ENCODE measurements around the gene HOXB4.

Gene HOXB4

DNA sequence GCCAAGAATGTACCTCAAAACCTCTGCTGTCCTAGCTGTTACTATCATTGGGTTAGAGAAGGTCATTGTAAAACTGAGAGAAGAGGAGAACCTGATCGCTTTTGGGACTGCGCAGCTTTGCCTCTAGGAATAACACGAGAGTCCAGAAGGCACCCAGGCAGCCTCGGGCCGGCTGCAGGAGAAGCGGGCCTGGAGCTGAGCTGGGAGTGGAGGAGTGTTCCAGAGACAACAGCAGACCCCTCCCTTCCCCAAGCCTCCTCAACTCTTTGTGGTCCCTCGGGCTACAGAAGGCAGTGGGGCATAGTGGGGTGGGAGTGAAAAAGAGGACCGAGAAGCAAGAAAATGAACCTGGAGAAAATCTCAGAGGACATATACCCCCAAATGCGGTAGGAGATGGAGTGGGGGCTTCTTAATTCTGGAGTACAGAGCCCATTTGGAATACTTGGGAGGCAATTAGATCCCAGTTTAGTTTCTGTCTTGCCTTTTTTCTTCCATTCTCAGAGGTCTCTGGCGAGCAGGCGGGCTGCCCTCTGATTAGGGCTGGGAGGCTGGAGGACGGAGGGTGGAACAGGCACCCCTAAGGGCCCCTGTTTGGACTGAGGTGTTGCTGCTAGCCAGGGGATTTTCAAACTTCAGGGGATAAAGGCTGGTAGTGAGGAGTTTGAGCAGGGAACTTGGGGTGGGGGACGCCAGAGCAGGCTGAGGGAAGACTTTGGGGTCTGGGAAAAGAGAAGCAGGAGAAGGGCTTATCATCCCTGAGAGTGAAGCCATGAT is 19.9 kb downstream of the HOXB4 start:
- no peak for FAIRE-seq

DNA sequence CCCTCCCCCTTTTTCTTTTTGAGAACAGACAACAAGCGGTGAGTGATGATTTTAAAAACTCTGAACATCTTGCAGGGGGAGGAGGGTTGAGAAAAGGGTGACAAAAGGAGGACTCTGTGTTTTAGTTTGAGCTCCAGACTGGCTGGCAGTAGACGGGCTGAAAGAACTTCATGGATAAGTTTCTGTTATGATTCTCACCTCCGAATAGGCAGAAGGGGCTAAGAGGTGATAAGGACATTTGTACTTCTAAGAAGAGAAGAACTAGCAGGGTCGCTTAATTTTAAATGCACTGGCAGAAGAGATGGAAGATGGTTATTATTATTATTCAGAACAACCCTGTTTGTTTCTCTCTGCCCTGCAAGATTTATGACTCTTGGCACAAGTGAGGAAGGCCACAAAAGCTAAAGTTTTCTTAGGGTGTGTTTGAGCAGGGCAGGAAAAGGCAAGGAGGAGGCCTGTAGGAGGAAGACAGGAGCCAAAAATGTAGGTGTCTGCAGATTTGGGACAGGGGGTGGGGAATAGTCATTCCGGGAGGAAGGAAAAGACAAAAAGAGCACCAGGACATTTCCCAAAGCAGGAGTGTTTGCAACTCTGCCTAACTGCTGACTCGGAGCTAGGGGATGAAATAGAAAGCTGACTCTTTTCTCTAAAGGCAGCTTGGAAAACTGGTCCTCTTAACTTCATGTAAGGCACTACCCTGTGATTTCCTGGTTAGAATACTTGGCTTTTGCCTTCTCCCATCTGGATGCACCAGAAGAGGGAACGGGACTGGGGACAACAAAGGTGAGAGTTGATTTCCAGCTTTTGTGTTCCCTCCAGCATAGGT is 21.4 kb downstream of the HOXB4 start:
- no peak for FAIRE-seq

- FAIRE-seq, result no peak
Observed at GRCh38 chr17:48556229-48556575, 21.9 kb downstream of the HOXB4 start.

DNA sequence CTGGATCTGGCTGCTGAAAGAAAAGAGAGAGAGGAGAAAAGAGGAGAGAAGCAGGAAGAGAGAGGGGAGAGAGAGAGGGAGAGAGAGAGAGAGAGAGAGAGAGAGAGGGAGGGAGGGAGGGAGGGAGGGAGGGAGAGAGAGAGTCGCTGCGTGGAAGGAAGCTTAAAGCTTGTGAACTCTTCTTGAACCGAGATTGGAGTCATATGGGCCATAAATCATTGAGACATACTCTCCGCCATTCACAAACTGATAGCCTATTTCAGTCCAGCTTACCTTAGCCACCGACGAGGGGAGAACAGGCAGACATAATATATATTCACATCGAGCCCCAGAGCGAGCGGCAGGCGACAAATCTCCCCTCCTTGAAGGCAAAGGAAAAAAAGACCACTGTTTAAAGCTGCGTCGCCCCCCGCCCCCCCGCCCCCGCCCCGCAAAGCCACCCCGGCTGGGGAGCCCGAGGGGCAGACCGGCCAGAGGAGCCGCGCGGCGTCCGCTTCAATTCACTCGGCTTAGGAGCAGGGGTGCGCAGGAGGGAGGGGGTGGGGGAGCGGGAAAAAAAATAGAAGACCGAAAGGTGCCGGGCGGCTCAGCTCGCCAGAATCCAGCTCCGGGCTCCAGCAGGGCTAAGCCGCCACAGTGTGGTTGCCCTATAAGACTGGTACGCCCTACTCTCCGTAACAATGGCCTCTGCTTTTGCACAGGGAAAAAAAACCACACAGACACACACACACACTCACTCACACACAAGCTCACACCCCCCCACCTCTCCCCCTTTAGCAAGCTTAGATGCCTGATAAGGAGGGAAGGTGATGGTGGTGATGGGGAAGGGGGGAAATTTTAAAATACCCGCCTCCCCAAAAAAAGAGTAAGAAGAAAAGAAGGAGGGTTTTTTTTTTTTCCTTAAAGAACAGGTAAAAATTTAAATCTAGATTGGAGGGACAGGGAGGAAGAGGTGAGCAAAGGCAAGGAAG is 22.6 kb downstream of the HOXB4 start:
- no peak for FAIRE-seq

DNA sequence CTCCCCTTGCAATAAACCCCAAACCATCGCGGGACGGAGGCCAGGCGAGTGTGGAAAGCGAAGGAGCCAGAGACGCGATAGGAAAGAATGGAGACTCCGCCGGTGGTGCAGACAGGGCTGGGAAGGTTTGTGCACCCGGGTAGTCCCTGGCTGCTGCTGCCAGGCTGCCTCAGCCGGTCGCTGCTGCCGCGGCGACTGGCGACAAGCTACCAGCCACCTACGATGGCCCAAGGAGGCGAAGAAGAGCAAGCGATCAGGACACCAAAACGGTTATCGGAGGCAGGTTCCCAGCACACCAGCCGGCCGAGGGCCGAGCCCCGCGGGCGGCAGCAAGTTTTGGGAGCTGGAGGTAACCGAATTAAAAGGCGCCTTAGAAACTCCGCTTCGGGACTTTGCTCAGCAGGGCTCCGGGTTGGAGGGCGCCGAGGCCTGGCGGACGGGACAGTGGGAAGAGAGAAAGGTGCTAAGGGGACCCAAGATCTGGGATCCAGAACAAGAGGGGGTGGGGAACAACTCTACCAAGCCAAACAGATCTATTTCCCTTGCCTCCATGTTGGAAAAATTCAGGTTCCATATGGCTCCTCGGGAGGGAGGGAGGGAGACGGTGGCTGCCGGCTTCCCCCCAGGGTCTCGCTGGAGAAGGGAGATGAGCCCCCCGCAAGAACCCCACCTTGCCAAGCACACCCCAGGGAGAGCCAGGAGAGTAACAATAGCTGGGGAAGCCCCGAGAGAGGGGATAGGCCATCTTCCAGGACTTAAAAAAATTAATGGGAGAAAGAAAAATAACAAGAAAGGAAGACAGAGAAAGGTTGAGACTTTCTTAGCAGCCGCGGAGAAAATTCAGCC is 23.5 kb downstream of the HOXB4 start:
- no peak for FAIRE-seq

DNA sequence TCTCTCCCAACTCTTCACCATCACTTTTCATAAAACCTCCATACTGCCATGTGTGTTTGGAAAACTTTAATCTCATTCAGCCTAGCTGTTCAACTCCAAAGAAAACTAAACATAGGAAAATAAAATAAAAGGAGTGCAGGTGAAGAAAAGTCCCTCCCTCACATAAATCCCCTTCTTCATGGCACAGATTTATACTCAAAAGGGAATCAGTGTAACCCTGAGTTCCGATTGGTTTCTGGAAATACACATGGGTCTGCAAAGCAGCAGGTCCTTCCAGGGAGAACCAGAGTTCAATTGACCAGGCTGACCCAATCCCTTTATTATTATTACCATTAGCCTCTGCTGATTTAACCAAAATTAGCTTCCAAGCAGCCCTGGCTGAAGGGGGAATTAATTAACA is 24.3 kb downstream of the HOXB4 start:
- FAIRE-seq, result no peak

GRCh38 chr17:48553190-48553547 is 25.0 kb downstream of the HOXB4 start:
- no peak for FAIRE-seq

- FAIRE-seq, result no peak
Observed at GRCh38 chr17:48552466-48553189, 25.5 kb downstream of the HOXB4 start.

GRCh38 chr17:48551596-48552465 is 26.3 kb downstream of the HOXB4 start:
- no peak for FAIRE-seq

- FAIRE-seq, result no peak
Observed at GRCh38 chr17:48551214-48551555, 27.0 kb downstream of the HOXB4 start.

DNA sequence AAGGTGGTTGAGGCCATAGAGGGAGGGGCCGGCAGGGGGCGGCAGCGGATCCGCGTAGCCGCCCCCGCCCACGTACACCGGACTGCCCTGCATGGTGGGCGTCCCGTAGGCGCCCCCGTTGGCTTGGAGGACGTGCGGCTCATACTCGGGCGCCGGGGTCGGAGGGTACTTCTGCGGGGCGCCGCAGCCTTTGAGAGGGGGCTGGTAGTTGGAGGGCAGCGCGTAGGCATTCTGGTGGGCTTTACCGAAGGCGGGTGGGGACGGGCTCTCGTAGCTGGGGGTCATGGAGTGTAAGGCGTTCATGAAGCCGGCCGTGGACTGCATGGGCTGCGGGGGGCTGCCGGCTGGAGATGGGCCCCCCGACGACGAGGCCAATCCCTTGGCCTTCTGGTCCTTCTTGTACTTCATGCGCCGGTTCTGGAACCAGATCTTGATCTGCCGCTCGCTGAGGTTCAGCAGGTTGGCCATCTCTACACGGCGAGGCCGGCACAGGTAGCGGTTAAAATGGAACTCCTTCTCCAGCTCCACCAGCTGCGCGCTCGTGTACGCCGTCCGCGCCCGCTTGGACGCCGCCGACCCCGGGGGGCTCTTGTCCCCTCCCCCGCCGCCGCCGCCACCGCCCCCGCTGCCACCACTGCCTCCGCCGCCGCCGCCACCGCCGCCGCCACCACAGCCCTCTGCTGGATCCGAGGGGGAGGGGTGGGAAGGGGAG is 27.5 kb downstream of the HOXB4 start:
- no peak for FAIRE-seq

GRCh38 chr17:48549914-48550501 is 28.1 kb downstream of the HOXB4 start:
- no peak for FAIRE-seq

DNA sequence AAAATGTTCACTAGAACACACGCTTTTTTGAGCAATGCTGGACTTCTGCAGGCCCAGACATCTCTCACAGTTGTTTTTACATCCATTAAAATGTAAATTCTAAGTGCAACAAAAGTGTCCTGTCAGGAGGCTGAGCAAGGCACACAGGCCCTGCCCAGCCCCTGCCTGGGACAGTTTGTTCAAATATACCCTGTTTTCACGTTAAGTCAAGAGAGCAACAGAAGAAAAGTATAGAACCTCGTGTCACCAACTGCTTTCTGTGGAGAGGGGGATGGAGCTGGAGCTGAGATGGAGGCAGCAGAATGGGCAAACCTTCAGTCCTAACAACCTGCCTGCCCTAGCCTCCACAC is 28.9 kb downstream of the HOXB4 start:
- no peak for FAIRE-seq

DNA sequence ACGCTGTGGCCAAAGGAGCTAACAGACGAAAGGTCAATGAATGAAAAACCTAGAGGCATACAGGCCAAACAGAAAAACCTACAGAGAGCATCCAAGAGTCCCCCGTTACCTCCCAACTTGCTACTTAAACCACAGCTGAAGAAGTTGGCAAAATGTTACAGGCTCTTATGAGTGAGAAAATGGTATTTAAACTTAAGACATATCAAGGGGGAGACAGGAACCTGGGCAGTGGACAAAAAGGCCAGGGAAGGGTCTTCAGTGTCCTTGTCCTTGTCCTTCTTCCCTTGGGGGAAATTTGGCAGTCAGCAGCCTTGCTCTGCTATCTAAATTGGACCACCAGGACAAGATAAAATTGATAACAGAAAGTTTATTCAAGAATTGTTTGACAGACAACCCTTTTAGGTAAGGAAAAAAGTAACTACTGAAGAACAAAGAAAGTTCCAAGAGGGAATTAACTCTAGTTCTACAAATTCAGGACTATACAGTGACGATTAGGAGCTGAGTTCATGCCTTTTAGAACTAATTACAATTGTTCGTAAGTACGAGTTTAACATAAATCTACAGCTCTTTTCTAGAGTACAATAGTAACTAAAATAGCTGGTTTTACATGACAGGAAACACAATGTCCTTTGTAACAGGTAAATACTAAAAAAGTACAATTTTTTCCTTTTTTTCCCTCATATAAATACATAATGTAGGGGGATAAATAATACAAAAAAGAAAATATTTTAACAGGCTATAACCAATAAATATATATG is 29.4 kb downstream of the HOXB4 start:
- no peak for FAIRE-seq

DNA sequence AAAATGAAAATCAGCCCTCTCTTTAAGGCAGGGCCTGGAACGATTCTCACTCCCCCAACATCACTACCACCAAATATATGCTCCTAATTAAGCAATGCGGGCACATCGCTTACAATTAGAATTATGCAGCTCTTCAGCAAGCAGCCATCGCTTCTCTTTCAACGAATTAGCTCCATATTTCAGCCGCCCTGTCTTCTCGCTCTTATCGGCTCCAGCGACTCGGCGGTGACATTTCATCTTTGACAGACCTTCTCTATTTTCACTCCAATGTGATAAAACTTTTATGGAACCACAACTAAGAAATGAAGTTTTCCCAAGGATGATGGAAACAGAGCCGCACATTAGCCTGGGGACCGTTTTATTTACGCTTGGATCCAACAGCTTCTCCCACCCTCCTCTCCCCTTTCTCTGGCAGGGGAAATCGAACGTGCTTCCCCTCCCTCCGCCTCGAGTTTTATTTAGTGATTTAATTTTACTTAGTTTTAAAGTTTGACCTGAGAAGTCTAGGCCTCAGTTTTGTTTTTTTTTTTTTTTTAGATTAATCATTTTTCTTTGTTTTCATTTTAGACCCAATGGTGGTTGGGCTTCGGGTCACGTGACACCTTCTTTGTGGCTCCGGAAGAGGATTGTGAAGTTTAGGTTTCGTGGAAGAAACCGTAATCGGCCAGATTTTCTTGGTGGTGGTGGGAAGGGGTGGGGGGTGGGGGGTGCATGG is 30.2 kb downstream of the HOXB4 start:
- no peak for FAIRE-seq

- peak; percentile 14 for FAIRE-seq
Observed at GRCh38 chr17:48546924-48547807, 31.0 kb downstream of the HOXB4 start.
